K562 (cell line): ENCODE data around the gene PTPRC. TPM values are rescaled to one million over a fixed set of nuclear protein-coding genes. Genes with fewer than 3 reads are reported as not detected.

ENCODE experiments used
- PHTF2 ChIP-seq: fragments of 250-450 bp; sonication (Bioruptor Pico); IDR thresholded peaks from 2 replicates; pipeline ENCODE4 v1.5.0; 2021; ENCODE audit warnings: mild to moderate bottlenecking
- RB1 ChIP-seq: fragments of 450-650 bp; IDR thresholded peaks from 2 replicates; pipeline ENCODE4 v1.6.1; 2017; ENCODE audit warnings: low read depth, mild to moderate bottlenecking
- RBBP5 ChIP-seq: fragments of 200-600 bp; sonication (generic); IDR thresholded peaks from 2 replicates; pipeline ENCODE4 v1.6.1; 2012; ENCODE audit warnings: borderline replicate concordance, mild to moderate bottlenecking, low read length, control low read depth, inconsistent platforms; ENCODE audit not compliant: insufficient read depth, poor library complexity, severe bottlenecking
- SPI1 ChIP-seq: IDR thresholded peaks from 2 replicates; pipeline ENCODE4 v1.6.1; 2011; ENCODE audit warnings: low read depth, low read length, control low read depth, borderline replicate concordance
- TAL1 ChIP-seq: fragments of 450-650 bp; IDR thresholded peaks from 2 replicates; pipeline ENCODE4 v1.6.1; 2016; ENCODE audit warnings: mild to moderate bottlenecking
- TBP ChIP-seq: optimal IDR thresholded peaks from 2 replicates; pipeline ENCODE3; 2011; ENCODE audit warnings: low read depth, low read length, improper control_type of control experiment
- ZBTB1 ChIP-seq: sonication (generic); formaldehyde crosslinking; IDR thresholded peaks from 2 replicates; pipeline ENCODE4 v1.8.1; 2023; ENCODE audit warnings: missing genetic modification reagents, low read depth, mild to moderate bottlenecking, borderline replicate concordance
- polyA plus RNA-seq, 8 experiments: library from polyadenylated mRNA; depleted of rRNA in 4 of 8; stranded (reverse) in 5 of 8; unstranded in 3 of 8; fragments of >200 nt; fragmentation: Nextera tagmentation in 2 of 8; fragmentation: Illumina TruSeq in 1 of 8; extraction: Ambion mirVana in 2 of 8; extraction: Trizol in 1 of 8; gene quantifications; 2 replicates each; pipeline versions ENCODE4 v1.2.1 to v1.2.3, GENCODE V29; 2011 to 2014; ENCODE audit warnings: inconsistent platforms in 1 of 8, missing spikeins in 1 of 8
- total RNA-seq, 7 experiments: library from RNA; depleted of rRNA in 6 of 7; stranded (reverse); fragments of >200 nt in 6 of 7; fragmentation: Illumina TruSeq in 2 of 7; extraction: Trizol in 2 of 7; gene quantifications; 2 replicates each; pipeline versions ENCODE4 v1.2.1 to v1.2.3, GENCODE V29; 2011 to 2021; ENCODE audit warnings: low replicate concordance in 1 of 7
- TF ChIP-seq, protein P1 (sequence below), 2 experiments: fragments of 200-800 bp in 1 of 2; sonication (Bioruptor generic) in 1 of 2; sonication (generic) in 1 of 2; formaldehyde crosslinking in 1 of 2; IDR thresholded peaks in 1 of 2; conservative IDR thresholded peaks in 1 of 2; 2 replicates each; pipeline versions ENCODE4 v1.5.0 to v1.6.1; 2016 to 2020; ENCODE audit warnings: missing compliant biosample characterization in 1 of 2, missing genetic modification characterization in 1 of 2, missing genetic modification reagents in 1 of 2
- TF ChIP-seq, protein P2 (sequence below), 2 experiments: IDR thresholded peaks; 2 replicates each; pipeline ENCODE4 v1.6.1; 2012; ENCODE audit warnings: improper control_type of control experiment in 2 of 2, low read depth in 2 of 2, low read length in 2 of 2, borderline replicate concordance in 1 of 2
- TF ChIP-seq, protein P3 (sequence below): fragments of 450-650 bp; IDR thresholded peaks from 2 replicates; pipeline ENCODE4 v1.6.1; 2014; ENCODE audit warnings: low read depth, mild to moderate bottlenecking, moderate library complexity, borderline replicate concordance
- TF ChIP-seq, protein P4 (sequence below): sonication (generic); formaldehyde crosslinking; IDR thresholded peaks from 2 replicates; pipeline ENCODE4 v1.8.0; 2022; ENCODE audit warnings: mild to moderate bottlenecking, missing genetic modification reagents
- TF ChIP-seq, protein P5 (sequence below): sonication (generic); formaldehyde crosslinking; IDR thresholded peaks from 2 replicates; pipeline ENCODE4 v1.8.0; 2022; ENCODE audit warnings: missing genetic modification reagents, mild to moderate bottlenecking, moderate library complexity, borderline replicate concordance
- TF ChIP-seq, protein P6 (sequence below): fragments of 250-450 bp; sonication (Bioruptor Pico); IDR thresholded peaks from 2 replicates; pipeline ENCODE4 v1.5.0; 2022; ENCODE audit warnings: mild to moderate bottlenecking
- TF ChIP-seq, protein P7 (sequence below): fragments of 250-450 bp; sonication (Bioruptor Pico); IDR thresholded peaks from 2 replicates; pipeline ENCODE4 v1.8.0; 2021; ENCODE audit warnings: borderline replicate concordance, mild to moderate bottlenecking, moderate library complexity; ENCODE audit not compliant: poor library complexity, severe bottlenecking

PTPRC gene
- total and polyA plus RNA-seq, 9 of the 15 experiments (the other 6 are each of a cell fraction or from before 2014, with no cell fraction given), result 7.1 to 107 (median 62.9) TPM

DNA sequence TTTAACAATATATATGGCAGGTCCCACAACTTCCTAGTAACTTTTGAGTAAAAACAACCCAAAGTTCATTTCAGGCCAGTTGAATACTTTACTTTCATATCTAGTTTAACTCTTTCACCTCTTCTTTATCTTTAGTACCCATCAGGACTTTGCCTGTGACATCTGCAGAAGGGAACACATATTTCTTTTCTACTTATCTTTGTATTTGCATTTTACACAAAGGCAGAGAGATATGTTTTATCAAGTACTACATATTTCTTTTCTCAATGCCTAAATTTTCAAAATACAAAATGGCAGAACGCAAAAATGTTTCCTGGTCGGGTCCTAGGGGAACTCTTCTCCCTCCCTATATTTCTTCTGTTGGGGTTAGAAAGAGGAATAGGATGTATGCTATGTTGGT lies 6.8 kb upstream of the PTPRC start (continued):
- TF ChIP-seq, protein P1, sequence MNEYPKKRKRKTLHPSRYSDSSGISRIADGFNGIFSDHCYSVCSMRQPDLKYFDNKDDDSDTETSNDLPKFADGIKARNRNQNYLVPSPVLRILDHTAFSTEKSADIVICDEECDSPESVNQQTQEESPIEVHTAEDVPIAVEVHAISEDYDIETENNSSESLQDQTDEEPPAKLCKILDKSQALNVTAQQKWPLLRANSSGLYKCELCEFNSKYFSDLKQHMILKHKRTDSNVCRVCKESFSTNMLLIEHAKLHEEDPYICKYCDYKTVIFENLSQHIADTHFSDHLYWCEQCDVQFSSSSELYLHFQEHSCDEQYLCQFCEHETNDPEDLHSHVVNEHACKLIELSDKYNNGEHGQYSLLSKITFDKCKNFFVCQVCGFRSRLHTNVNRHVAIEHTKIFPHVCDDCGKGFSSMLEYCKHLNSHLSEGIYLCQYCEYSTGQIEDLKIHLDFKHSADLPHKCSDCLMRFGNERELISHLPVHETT (CRISPR knock-in tag; conservative IDR thresholded peaks at IDR 0.05 in 1 of 2, IDR thresholded peaks at IDR 0.05 in 1 of 2), result no peak
- TF ChIP-seq PHTF2 (no peak), TAL1 (peak; percentile 69), RB1 (no peak), RBBP5 (no peak), ZBTB1 (no peak), TBP (no peak), SPI1 (no peak)
- TF ChIP-seq, protein P2, sequence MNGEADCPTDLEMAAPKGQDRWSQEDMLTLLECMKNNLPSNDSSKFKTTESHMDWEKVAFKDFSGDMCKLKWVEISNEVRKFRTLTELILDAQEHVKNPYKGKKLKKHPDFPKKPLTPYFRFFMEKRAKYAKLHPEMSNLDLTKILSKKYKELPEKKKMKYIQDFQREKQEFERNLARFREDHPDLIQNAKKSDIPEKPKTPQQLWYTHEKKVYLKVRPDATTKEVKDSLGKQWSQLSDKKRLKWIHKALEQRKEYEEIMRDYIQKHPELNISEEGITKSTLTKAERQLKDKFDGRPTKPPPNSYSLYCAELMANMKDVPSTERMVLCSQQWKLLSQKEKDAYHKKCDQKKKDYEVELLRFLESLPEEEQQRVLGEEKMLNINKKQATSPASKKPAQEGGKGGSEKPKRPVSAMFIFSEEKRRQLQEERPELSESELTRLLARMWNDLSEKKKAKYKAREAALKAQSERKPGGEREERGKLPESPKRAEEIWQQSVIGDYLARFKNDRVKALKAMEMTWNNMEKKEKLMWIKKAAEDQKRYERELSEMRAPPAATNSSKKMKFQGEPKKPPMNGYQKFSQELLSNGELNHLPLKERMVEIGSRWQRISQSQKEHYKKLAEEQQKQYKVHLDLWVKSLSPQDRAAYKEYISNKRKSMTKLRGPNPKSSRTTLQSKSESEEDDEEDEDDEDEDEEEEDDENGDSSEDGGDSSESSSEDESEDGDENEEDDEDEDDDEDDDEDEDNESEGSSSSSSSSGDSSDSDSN (IDR thresholded peaks at IDR 0.05; ENCODE audit: borderline replicate concordance in 1 of 2, low read depth in 2 of 2, low read length in 2 of 2), result no peak
- TF ChIP-seq, protein P3, sequence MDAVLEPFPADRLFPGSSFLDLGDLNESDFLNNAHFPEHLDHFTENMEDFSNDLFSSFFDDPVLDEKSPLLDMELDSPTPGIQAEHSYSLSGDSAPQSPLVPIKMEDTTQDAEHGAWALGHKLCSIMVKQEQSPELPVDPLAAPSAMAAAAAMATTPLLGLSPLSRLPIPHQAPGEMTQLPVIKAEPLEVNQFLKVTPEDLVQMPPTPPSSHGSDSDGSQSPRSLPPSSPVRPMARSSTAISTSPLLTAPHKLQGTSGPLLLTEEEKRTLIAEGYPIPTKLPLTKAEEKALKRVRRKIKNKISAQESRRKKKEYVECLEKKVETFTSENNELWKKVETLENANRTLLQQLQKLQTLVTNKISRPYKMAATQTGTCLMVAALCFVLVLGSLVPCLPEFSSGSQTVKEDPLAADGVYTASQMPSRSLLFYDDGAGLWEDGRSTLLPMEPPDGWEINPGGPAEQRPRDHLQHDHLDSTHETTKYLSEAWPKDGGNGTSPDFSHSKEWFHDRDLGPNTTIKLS, result no peak
- TF ChIP-seq, protein P4, sequence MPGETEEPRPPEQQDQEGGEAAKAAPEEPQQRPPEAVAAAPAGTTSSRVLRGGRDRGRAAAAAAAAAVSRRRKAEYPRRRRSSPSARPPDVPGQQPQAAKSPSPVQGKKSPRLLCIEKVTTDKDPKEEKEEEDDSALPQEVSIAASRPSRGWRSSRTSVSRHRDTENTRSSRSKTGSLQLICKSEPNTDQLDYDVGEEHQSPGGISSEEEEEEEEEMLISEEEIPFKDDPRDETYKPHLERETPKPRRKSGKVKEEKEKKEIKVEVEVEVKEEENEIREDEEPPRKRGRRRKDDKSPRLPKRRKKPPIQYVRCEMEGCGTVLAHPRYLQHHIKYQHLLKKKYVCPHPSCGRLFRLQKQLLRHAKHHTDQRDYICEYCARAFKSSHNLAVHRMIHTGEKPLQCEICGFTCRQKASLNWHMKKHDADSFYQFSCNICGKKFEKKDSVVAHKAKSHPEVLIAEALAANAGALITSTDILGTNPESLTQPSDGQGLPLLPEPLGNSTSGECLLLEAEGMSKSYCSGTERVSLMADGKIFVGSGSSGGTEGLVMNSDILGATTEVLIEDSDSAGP, result no peak
- TF ChIP-seq, protein P5, sequence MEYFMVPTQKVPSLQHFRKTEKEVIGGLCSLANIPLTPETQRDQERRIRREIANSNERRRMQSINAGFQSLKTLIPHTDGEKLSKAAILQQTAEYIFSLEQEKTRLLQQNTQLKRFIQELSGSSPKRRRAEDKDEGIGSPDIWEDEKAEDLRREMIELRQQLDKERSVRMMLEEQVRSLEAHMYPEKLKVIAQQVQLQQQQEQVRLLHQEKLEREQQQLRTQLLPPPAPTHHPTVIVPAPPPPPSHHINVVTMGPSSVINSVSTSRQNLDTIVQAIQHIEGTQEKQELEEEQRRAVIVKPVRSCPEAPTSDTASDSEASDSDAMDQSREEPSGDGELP (CRISPR knock-in tag), result no peak
- TF ChIP-seq, protein P6, sequence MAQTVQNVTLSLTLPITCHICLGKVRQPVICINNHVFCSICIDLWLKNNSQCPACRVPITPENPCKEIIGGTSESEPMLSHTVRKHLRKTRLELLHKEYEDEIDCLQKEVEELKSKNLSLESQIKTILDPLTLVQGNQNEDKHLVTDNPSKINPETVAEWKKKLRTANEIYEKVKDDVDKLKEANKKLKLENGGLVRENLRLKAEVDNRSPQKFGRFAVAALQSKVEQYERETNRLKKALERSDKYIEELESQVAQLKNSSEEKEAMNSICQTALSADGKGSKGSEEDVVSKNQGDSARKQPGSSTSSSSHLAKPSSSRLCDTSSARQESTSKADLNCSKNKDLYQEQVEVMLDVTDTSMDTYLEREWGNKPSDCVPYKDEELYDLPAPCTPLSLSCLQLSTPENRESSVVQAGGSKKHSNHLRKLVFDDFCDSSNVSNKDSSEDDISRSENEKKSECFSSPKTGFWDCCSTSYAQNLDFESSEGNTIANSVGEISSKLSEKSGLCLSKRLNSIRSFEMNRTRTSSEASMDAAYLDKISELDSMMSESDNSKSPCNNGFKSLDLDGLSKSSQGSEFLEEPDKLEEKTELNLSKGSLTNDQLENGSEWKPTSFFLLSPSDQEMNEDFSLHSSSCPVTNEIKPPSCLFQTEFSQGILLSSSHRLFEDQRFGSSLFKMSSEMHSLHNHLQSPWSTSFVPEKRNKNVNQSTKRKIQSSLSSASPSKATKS (CRISPR knock-in tag), result no peak
- TF ChIP-seq, protein P7, sequence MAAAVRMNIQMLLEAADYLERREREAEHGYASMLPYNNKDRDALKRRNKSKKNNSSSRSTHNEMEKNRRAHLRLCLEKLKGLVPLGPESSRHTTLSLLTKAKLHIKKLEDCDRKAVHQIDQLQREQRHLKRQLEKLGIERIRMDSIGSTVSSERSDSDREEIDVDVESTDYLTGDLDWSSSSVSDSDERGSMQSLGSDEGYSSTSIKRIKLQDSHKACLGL (CRISPR knock-in tag), result no peak
